ENCODE measurements around the gene VCAM1.
"Not testable (repeated sequence)": the region's sequence is repeated elsewhere in the genome, so short reads cannot be mapped to it uniquely, and the experiment has no call there.

The VCAM1 gene

DNA sequence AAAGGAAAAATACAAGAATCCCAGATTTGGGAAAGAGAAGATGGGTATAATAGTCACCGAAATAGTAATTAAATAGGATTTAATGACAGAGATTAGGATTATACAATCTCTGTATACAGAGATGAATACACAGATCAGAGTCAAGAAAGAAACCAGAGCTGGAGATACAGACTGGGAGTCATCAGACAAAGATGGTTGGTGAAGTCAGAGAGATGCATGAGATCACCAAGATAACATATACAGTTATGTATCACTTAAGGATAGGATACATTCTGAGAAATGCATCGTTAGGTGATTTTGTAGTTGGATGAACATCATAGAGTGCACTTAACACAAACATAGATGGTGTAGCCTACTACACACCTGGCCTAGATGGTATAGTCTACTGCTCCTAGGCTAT is 49.8 kb downstream of the VCAM1 start:
- H3K4me1 ChIP-seq (ENCODE audit: control insufficient read depth, insufficient read depth, low read length, poor library complexity, severe bottlenecking), result no peaks in the 10 kb centered on the region
- H3K27ac ChIP-seq (ENCODE audit: insufficient read depth, low read length, poor library complexity, severe bottlenecking), result no peak overlapping the region
- H3K27me3 ChIP-seq (replicated peaks; ENCODE audit: control insufficient read depth, insufficient read depth, low read length, poor library complexity, severe bottlenecking), result no peaks in the 10 kb centered on the region

DNA sequence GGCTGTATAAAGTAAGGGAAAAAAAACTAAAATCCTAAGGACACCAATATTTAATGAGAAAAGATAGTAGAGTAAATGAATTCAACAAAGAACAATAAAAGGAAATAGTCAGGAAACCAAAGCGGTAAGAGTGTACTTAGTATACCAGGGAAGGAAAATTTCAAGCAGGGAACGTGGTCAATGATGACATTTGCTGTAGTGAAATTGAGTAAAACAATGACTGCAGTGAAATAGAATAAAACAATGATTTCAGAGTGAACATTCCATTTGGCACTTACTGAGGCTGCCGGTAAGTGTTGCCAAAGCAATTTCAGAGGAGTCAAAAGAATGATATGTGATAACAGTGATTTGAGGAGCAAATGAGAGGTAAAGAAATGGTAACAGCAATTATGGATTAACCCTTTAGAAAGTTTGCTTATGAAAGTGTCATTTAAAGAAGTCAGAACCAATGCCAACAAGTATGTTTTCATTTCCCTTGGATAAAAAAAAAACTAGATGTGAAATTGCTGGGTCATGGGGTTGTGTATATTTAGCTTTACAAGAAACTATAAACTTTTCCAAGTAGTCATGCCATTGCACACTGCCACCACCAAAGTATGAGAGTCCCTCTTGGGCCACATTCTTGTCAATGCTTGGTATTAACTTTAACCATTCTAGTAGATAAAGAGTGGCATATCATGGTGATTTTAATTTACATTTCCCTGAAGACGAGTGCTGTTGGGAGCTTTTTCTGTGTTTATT is 50.5 kb downstream of the VCAM1 start:
- H3K27me3 ChIP-seq (replicated peaks; ENCODE audit: control insufficient read depth, insufficient read depth, low read length, poor library complexity, severe bottlenecking), result no peaks in the 10 kb centered on the region
- no peaks in the 10 kb centered on the region for H3K36me3 ChIP-seq (ENCODE audit: control insufficient read depth, insufficient read depth, low read length)
- DNase-seq, result no peak
- no peaks in the 10 kb centered on the region for H3K9me3 ChIP-seq (ENCODE audit: control insufficient read depth, low read length)
- H3K27ac ChIP-seq (ENCODE audit: insufficient read depth, low read length, poor library complexity, severe bottlenecking), result no peak overlapping the region
- no peaks in the 10 kb centered on the region for H3K4me1 ChIP-seq (ENCODE audit: control insufficient read depth, insufficient read depth, low read length, poor library complexity, severe bottlenecking)
- H3K4me3 ChIP-seq (ENCODE audit: insufficient read depth, low read depth, low read length, poor library complexity, severe bottlenecking), result no peak overlapping the region

More for the DNA sequence above, 49.8 kb downstream of the VCAM1 start:
- Histone ChIP-seq H3K36me3 (ENCODE audit: control insufficient read depth, insufficient read depth, low read length) (no peaks in the 10 kb centered on the region), H3K9me3 (ENCODE audit: control insufficient read depth, low read length) (no peaks in the 10 kb centered on the region), H3K4me3 (ENCODE audit: insufficient read depth, low read depth, low read length, poor library complexity, severe bottlenecking) (no peak overlapping the region)
- DNase-seq, result no peak

DNA sequence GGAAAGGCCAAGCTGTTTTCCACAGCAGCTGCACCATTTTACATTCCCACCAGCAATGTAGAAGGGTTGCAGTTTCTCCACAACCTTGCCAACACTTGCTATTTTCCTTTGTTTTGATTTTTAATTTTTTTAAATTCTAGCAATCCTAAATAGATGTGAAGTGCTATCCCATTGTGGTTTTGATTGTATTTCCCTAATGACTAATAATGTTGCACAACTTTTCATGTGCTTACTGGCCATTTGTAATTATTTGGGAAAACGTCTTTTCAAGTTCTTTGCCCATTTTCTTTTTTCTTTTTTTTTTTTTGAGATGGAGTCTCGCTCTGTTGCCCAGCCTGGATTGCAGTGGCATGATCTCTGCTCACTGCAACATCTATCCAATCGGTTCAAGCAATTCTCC is 53.9 kb downstream of the VCAM1 start:
- Histone ChIP-seq H3K27me3 (replicated peaks; ENCODE audit: control insufficient read depth, insufficient read depth, low read length, poor library complexity, severe bottlenecking) (no peaks in the 10 kb centered on the region), H3K9me3 (ENCODE audit: control insufficient read depth, low read length) (no peaks in the 10 kb centered on the region), H3K36me3 (ENCODE audit: control insufficient read depth, insufficient read depth, low read length) (no peaks in the 10 kb centered on the region), H3K4me1 (ENCODE audit: control insufficient read depth, insufficient read depth, low read length, poor library complexity, severe bottlenecking) (no peaks in the 10 kb centered on the region), H3K27ac (ENCODE audit: insufficient read depth, low read length, poor library complexity, severe bottlenecking) (no peak overlapping the region), H3K4me3 (ENCODE audit: insufficient read depth, low read depth, low read length, poor library complexity, severe bottlenecking) (no peak overlapping the region)
- DNase-seq, result no peak

DNA sequence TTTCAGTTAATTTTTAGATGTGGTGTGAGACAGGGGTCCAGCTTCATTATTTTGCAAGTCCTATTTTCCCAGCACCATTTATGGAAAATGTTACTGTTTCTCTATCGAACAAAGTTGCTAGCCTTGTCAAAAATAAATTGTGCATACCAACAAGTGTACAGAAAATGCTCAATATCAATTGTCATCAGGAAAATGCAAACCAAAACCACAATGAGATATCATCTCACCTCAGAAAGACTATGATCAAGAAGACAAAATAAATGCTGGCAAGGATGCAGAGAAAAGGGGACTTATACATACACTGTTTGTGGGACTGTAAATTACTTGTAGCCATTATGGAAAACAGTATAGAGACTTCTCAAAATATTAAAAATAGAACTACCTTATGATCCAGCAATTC is 54.8 kb downstream of the VCAM1 start:
- no peaks in the 10 kb centered on the region for H3K36me3 ChIP-seq (ENCODE audit: control insufficient read depth, insufficient read depth, low read length)
- DNase-seq, result no peak
- no peaks in the 10 kb centered on the region for H3K9me3 ChIP-seq (ENCODE audit: control insufficient read depth, low read length)
- no peak overlapping the region for H3K27ac ChIP-seq (ENCODE audit: insufficient read depth, low read length, poor library complexity, severe bottlenecking)
- H3K4me3 ChIP-seq (ENCODE audit: insufficient read depth, low read depth, low read length, poor library complexity, severe bottlenecking), result no peak overlapping the region
- no peaks in the 10 kb centered on the region for H3K4me1 ChIP-seq (ENCODE audit: control insufficient read depth, insufficient read depth, low read length, poor library complexity, severe bottlenecking)
- H3K27me3 ChIP-seq (replicated peaks; ENCODE audit: control insufficient read depth, insufficient read depth, low read length, poor library complexity, severe bottlenecking), result no peaks in the 10 kb centered on the region

DNA sequence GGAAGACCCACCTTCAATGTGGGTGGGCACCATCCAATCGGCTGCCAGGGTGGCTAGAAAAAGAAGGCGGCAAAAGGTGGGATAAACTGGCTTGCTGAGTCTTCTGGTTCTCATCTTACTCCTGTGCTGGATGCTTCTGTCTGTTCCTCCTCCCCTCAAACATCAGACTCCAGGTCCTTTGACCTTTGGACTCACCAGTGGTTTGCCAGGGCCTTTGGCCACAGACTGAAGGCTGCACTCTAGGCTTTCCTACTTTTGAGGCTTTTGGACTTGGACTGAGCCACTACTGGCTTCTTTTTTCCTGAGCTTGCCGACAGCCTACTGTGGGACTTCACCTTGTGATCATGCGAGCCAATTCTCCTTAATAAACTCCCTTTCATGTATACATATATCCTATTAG is 55.9 kb downstream of the VCAM1 start:
- H3K4me3 ChIP-seq (ENCODE audit: insufficient read depth, low read depth, low read length, poor library complexity, severe bottlenecking), result no peak overlapping the region
- H3K27me3 ChIP-seq (replicated peaks; ENCODE audit: control insufficient read depth, insufficient read depth, low read length, poor library complexity, severe bottlenecking), result no peaks in the 10 kb centered on the region
- DNase-seq, result no peak
- H3K9me3 ChIP-seq (ENCODE audit: control insufficient read depth, low read length), result no peaks in the 10 kb centered on the region
- H3K27ac ChIP-seq (ENCODE audit: insufficient read depth, low read length, poor library complexity, severe bottlenecking), result no peak overlapping the region
- no peaks in the 10 kb centered on the region for H3K4me1 ChIP-seq (ENCODE audit: control insufficient read depth, insufficient read depth, low read length, poor library complexity, severe bottlenecking)
- H3K36me3 ChIP-seq (ENCODE audit: control insufficient read depth, insufficient read depth, low read length), result no peaks in the 10 kb centered on the region

DNA sequence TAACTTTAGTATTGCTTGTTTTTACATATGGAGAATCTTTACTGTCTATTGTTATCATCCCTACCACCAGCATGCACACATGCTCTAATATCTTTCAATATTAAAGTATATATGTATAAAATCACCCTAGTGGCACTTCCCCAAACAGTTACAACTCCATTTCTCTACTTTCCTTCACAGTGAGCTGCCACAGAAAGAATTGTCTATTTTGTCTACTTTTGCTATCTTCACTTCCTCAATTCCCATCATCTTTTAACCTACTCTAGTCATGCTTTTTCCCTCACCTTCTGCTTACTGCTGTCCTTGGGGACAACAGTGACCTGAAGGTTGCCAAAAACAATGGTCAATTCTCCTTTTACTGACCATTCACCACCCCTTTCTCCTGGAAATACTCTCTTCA is 59.2 kb downstream of the VCAM1 start:
- Histone ChIP-seq H3K9me3 (ENCODE audit: control insufficient read depth, low read length) (no peaks in the 10 kb centered on the region), H3K27me3 (replicated peaks; ENCODE audit: control insufficient read depth, insufficient read depth, low read length, poor library complexity, severe bottlenecking) (no peaks in the 10 kb centered on the region), H3K4me1 (ENCODE audit: control insufficient read depth, insufficient read depth, low read length, poor library complexity, severe bottlenecking) (no peaks in the 10 kb centered on the region), H3K27ac (ENCODE audit: insufficient read depth, low read length, poor library complexity, severe bottlenecking) (no peak overlapping the region), H3K4me3 (ENCODE audit: insufficient read depth, low read depth, low read length, poor library complexity, severe bottlenecking) (no peak overlapping the region), H3K36me3 (ENCODE audit: control insufficient read depth, insufficient read depth, low read length) (no peaks in the 10 kb centered on the region)
- no peak for DNase-seq

DNA sequence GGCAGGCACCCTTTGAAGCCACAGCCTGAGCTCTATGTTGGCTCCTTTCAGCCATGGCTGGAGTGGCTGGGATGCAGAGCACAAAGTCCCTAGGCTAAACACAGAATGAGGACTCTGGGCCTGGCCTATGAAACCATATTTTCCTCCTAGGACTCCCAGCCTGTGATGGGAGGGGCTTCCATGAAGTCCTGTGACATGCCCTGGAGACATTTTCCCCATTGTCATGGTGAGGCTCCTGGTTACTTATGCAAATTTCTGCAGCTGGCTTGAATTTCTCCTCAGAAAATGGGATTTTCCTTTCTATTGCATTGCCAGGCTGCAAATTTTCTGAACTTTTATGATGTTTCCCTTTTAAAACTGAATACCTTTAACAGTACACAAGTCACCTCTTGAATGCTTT is 61.3 kb downstream of the VCAM1 start:
- Histone ChIP-seq H3K4me3 (ENCODE audit: insufficient read depth, low read depth, low read length, poor library complexity, severe bottlenecking) (no peak overlapping the region), H3K27ac (ENCODE audit: insufficient read depth, low read length, poor library complexity, severe bottlenecking) (no peak overlapping the region), H3K4me1 (ENCODE audit: control insufficient read depth, insufficient read depth, low read length, poor library complexity, severe bottlenecking) (no peaks in the 10 kb centered on the region), H3K27me3 (replicated peaks; ENCODE audit: control insufficient read depth, insufficient read depth, low read length, poor library complexity, severe bottlenecking) (no peaks in the 10 kb centered on the region), H3K9me3 (ENCODE audit: control insufficient read depth, low read length) (no peaks in the 10 kb centered on the region), H3K36me3 (ENCODE audit: control insufficient read depth, insufficient read depth, low read length) (no peaks in the 10 kb centered on the region)
- DNase-seq, result no peak

DNA sequence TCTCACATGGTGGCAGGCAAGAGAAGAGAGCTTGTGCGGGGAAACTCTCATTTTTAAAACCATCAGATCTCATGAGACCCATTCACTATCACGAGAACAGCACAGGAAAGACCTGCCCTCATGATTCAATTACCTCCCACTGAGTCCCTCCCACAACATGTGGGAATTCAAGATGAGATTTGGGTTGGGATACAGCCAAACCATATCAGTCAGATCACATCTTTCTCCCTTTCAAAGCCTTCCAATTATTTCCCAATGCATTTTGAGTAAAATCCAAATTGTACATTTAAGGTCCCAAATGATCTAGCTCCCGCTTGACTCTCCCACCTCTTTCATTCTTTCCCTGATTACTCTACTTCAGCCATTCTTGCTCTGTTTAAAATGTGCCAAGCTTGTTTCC is 62.2 kb downstream of the VCAM1 start:
- H3K4me3 ChIP-seq (ENCODE audit: insufficient read depth, low read depth, low read length, poor library complexity, severe bottlenecking); H3K4me1 ChIP-seq (ENCODE audit: control insufficient read depth, insufficient read depth, low read length, poor library complexity, severe bottlenecking); H3K36me3 ChIP-seq (ENCODE audit: control insufficient read depth, insufficient read depth, low read length); H3K9me3 ChIP-seq (ENCODE audit: control insufficient read depth, low read length); H3K27me3 ChIP-seq (replicated peaks; ENCODE audit: control insufficient read depth, insufficient read depth, low read length, poor library complexity, severe bottlenecking); DNase-seq; H3K27ac ChIP-seq (ENCODE audit: insufficient read depth, low read length, poor library complexity, severe bottlenecking): not testable (repeated sequence)

DNA sequence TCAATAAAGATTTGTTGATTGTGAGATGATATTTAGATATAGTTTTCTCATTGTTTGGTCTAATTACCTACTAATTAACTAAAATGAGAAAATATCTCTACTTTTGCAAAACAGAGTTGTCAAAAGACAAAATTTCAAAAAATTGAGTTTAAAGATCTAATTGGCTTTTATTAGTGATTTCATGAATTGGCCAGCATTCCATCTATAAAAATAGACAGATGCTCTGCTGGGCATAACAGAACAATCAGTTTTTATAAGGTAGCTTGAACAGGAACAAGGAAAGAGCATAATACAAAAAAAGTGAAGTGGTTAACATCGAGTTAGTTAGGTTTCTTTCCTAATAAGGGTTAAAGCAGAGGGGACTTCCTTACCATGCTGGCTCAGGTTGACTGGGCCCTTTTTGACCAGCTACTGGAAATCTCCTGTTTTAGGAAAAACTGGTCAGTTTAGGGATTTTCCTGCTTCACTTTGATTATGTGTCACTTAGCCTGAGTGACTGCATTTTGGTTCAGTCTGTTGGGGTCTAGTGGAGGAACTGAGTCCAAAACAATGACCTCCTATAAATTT is 63.0 kb downstream of the VCAM1 start:
- no peak overlapping the region for H3K4me3 ChIP-seq (ENCODE audit: insufficient read depth, low read depth, low read length, poor library complexity, severe bottlenecking)
- DNase-seq, result no peak

DNA sequence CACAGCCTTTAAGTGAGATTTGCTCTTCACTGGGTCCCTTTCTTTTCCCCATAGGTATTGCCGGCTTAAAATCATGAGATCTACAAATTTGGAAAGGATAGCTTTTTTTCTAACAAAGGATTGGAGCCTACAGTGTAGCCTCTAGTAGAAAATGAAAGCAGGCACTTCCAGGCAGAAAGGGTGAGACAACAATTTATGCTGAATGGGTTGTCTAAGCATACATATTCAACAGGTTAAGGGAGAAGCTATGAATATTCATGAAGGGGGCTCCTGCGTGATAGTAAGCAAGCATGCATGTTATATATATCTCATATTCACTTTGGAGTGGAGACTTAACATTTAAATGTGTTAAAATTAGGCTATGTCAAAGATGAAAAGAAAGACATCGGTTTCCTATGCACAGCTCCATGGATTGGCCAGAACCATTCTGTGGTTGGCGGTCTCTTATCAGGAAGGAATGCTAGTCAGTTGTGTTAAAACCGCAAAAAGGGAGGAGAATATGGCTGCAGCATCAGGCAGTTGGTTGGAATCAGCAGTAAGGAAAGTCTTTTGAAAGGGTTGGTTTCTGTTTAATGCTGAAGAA is 66.0 kb downstream of the VCAM1 start:
- no peak overlapping the region for H3K4me3 ChIP-seq (ENCODE audit: insufficient read depth, low read depth, low read length, poor library complexity, severe bottlenecking)
- no peak overlapping the region for H3K27ac ChIP-seq (ENCODE audit: insufficient read depth, low read length, poor library complexity, severe bottlenecking)
- H3K36me3 ChIP-seq (ENCODE audit: control insufficient read depth, insufficient read depth, low read length), result no peaks in the 10 kb centered on the region
- H3K4me1 ChIP-seq (ENCODE audit: control insufficient read depth, insufficient read depth, low read length, poor library complexity, severe bottlenecking), result no peaks in the 10 kb centered on the region
- H3K9me3 ChIP-seq (ENCODE audit: control insufficient read depth, low read length), result no peaks in the 10 kb centered on the region
- no peak for DNase-seq
- H3K27me3 ChIP-seq (replicated peaks; ENCODE audit: control insufficient read depth, insufficient read depth, low read length, poor library complexity, severe bottlenecking), result no peaks in the 10 kb centered on the region

More for the DNA sequence above, 63.0 kb downstream of the VCAM1 start:
- Histone ChIP-seq H3K27me3 (replicated peaks; ENCODE audit: control insufficient read depth, insufficient read depth, low read length, poor library complexity, severe bottlenecking) (no peaks in the 10 kb centered on the region), H3K27ac (ENCODE audit: insufficient read depth, low read length, poor library complexity, severe bottlenecking) (no peak overlapping the region), H3K36me3 (ENCODE audit: control insufficient read depth, insufficient read depth, low read length) (no peaks in the 10 kb centered on the region), H3K4me1 (ENCODE audit: control insufficient read depth, insufficient read depth, low read length, poor library complexity, severe bottlenecking) (no peaks in the 10 kb centered on the region), H3K9me3 (ENCODE audit: control insufficient read depth, low read length) (no peaks in the 10 kb centered on the region)

Data from effector memory CD4-positive, alpha-beta T cell (primary cell).